HepG2 (cell line): ENCODE measurements around the gene GRIN3B. TPM values are rescaled to one million over a fixed set of nuclear protein-coding genes. Genes with fewer than 3 reads are reported as not detected.

ENCODE experiments used
- ATAC-seq: fragments of 200-7000 bp; cut with Tn5 transposase; 3 replicates; pipeline ENCODE4 v1.9.1; 2020; ENCODE audit warnings: mild to moderate bottlenecking, moderate library complexity
- BruUV-seq: library from RNA; stranded (reverse); fragments of 400-500 nt; replicated peaks from 2 replicates; lab custom pipeline; 2021; lab: Mats Ljungman, UMichigan
- CTCF ChIA-PET: fragments of 300-600 bp; formaldehyde crosslinking; extraction: SDS; loops from one replicate; lab custom pipeline; 2021; ENCODE audit warnings: low total read pairs, inconsistent platforms, low intra/inter-chr PET ratio; lab: Yijun Ruan, JAX
- POLR2A ChIA-PET: fragments of 350-600 bp; sonication (Branson Sonifier 250); formaldehyde crosslinking; loops from one replicate; lab custom pipeline; 2020; ENCODE audit warnings: antibody characterized with exemption, inconsistent platforms; lab: Yijun Ruan, JAX
- DNase-seq: peaks from one replicate; pipeline ENCODE4 v3.0.0-alpha.2; 2015; ENCODE audit warnings: low spot score
- FAIRE-seq: peaks from 3 replicates; lab custom pipeline; 2011; peaks lifted over from hg19 to GRCh38; lab: Jason Lieb, UNC
- H2AFZ ChIP-seq: one replicate; pipeline ENCODE4 v1.6.1; 2011; ENCODE audit warnings: low read length, inconsistent platforms
- H3K27ac ChIP-seq: fragments of 300-600 bp; 3 replicates; pipeline ENCODE4 v1.8.0; 2011; ENCODE audit warnings: mixed run types, mild to moderate bottlenecking, mixed read lengths, low read length, inconsistent platforms; ENCODE audit not compliant: insufficient read depth; ENCODE audit errors: extremely low read length
- H3K27me3 ChIP-seq, 2 experiments: fragments of 200-600 bp in 1 of 2; 2 replicates in 1 of 2; 3 replicates in 1 of 2; pipeline versions ENCODE4 v1.6.0 to v1.8.0; 2011; ENCODE audit warnings: low read length in 2 of 2, mild to moderate bottlenecking in 2 of 2, moderate library complexity in 2 of 2, inconsistent platforms in 1 of 2; ENCODE audit not compliant: insufficient read depth in 2 of 2, control insufficient read depth in 1 of 2
- H3K36me3 ChIP-seq, 2 experiments: fragments of 200-600 bp in 1 of 2; replicated peaks in 1 of 2; 2 replicates in 1 of 2; 3 replicates in 1 of 2; pipeline versions ENCODE4 v1.5.1 to v1.8.0; 2011; ENCODE audit warnings: low read length in 2 of 2, inconsistent platforms in 1 of 2; ENCODE audit not compliant: insufficient read depth in 2 of 2, control insufficient read depth in 1 of 2
- H3K4me1 ChIP-seq: 2 replicates; pipeline ENCODE4 v1.5.1; 2012; ENCODE audit warnings: low read length, inconsistent platforms; ENCODE audit not compliant: insufficient read depth
- H3K4me2 ChIP-seq: 2 replicates; pipeline ENCODE4 v1.6.0; 2011; ENCODE audit warnings: low read depth, low read length, inconsistent platforms
- H3K4me3 ChIP-seq, 3 experiments: fragments of 200-600 bp in 1 of 3; sonication (generic), shearing (Covaris generic) in 1 of 3; replicated peaks in 1 of 3; 2 replicates each; pipeline ENCODE4 v1.5.1; 2011 to 2016; ENCODE audit warnings: low read length in 3 of 3, inconsistent platforms in 2 of 3, low read depth in 2 of 3, mild to moderate bottlenecking in 2 of 3, control low read depth in 1 of 3, mixed read lengths in 1 of 3; ENCODE audit not compliant: insufficient read depth in 1 of 3
- H3K79me2 ChIP-seq: one replicate; pipeline ENCODE4 v1.6.1; 2011; ENCODE audit warnings: low read length, inconsistent platforms; ENCODE audit not compliant: insufficient read depth
- H3K9ac ChIP-seq: 2 replicates; pipeline ENCODE4 v1.6.0; 2011; ENCODE audit warnings: mild to moderate bottlenecking, low read depth, low read length, inconsistent platforms; ENCODE audit not compliant: insufficient read depth
- H3K9me3 ChIP-seq: 2 replicates; pipeline ENCODE4 v1.5.1; 2012; ENCODE audit warnings: mild to moderate bottlenecking, low read length
- H4K20me1 ChIP-seq: 2 replicates; pipeline ENCODE4 v1.6.0; 2011; ENCODE audit warnings: inconsistent platforms, mild to moderate bottlenecking, low read length, moderate library complexity; ENCODE audit not compliant: insufficient read depth
- CC2D1A ChIP-seq: sonication (generic); formaldehyde crosslinking; IDR thresholded peaks from 2 replicates; pipeline ENCODE4 v1.8.1; 2023; ENCODE audit warnings: mild to moderate bottlenecking, missing genetic modification reagents
- CENPT ChIP-seq: sonication (generic); formaldehyde crosslinking; IDR thresholded peaks from 2 replicates; pipeline ENCODE4 v1.8.0; 2022; ENCODE audit warnings: low read depth, mild to moderate bottlenecking, moderate library complexity, missing genetic modification reagents
- HNF4G ChIP-seq, 2 experiments: sonication (generic) in 1 of 2; formaldehyde crosslinking in 1 of 2; IDR thresholded peaks; 2 replicates each; pipeline versions ENCODE4 v1.4.0 to v1.6.1; 2011 to 2020; ENCODE audit warnings: borderline replicate concordance in 2 of 2, low read depth in 2 of 2, mild to moderate bottlenecking in 2 of 2, low read length in 1 of 2, missing genetic modification reagents in 1 of 2, moderate library complexity in 1 of 2
- PBX2 ChIP-seq: IDR thresholded peaks from 2 replicates; pipeline ENCODE4 v1.6.1; 2016; ENCODE audit warnings: control low read depth
- THAP7 ChIP-seq: sonication (generic); formaldehyde crosslinking; IDR thresholded peaks from 2 replicates; pipeline ENCODE4 v1.8.1; 2023; ENCODE audit warnings: mild to moderate bottlenecking, missing genetic modification reagents
- ZNF740 ChIP-seq: sonication (generic); formaldehyde crosslinking; IDR thresholded peaks from 2 replicates; pipeline ENCODE4 v1.4.0; 2020; ENCODE audit warnings: missing genetic modification reagents
- ZNF816 ChIP-seq: sonication (generic); formaldehyde crosslinking; IDR thresholded peaks from 2 replicates; pipeline ENCODE4 v1.8.0; 2022; ENCODE audit warnings: missing genetic modification reagents, mild to moderate bottlenecking, borderline replicate concordance
- ZUFSP ChIP-seq: sonication (generic); formaldehyde crosslinking; IDR thresholded peaks from 2 replicates; pipeline ENCODE4 v1.9.0; 2021; ENCODE audit warnings: missing genetic modification reagents, mild to moderate bottlenecking, borderline replicate concordance
- WGBS: methylation state at CpG from one replicate; pipeline ENCODE4 v1.1.6; 2017; ENCODE audit warnings: low lambda C conversion rate; 5-methylcytosine and 5-hydroxymethylcytosine counted together
- in situ Hi-C: cut with HindIII; loops from 2 replicates; pipeline ENCODE4 v1.10.0; 2017; ENCODE audit warnings: low pct_unique_long_range_greater_than_20kb; ENCODE audit not compliant: extremely low pct_ligation_motif_present
- intact Hi-C: fragments of 100-400 bp; cut with micrococcal nuclease; formaldehyde crosslinking; loops from one replicate; pipeline ENCODE4 v1.10.0; 2022; ENCODE audit not compliant: unreplicated experiment
- polyA plus RNA-seq, 8 experiments: library from polyadenylated mRNA; depleted of rRNA in 3 of 8; stranded (reverse) in 7 of 8; unstranded in 1 of 8; fragments of >200 nt; fragmentation: Illumina TruSeq in 4 of 8; extraction: Trizol in 4 of 8; gene quantifications; 2 replicates each; pipeline versions ENCODE4 v1.2.1 to v1.2.3, GENCODE V29; 2011 to 2016; ENCODE audit warnings: low read depth in 4 of 8, missing spikeins in 1 of 8, mixed read lengths in 1 of 8; ENCODE audit not compliant: insufficient read depth in 1 of 8
- total RNA-seq, 5 experiments: library from RNA; depleted of rRNA; stranded (reverse); fragments of >200 nt; fragmentation: Illumina TruSeq; extraction: Trizol; gene quantifications; 2 replicates each; pipeline ENCODE4 v1.2.3, GENCODE V29; 2016; ENCODE audit warnings: low read depth in 1 of 5
- TF ChIP-seq, protein P1 (sequence below): sonication (generic); formaldehyde crosslinking; conservative IDR thresholded peaks from 2 replicates; pipeline ENCODE4 v1.5.0; 2020; ENCODE audit warnings: missing genetic modification reagents
- TF ChIP-seq, protein P2 (sequence below): sonication (generic); formaldehyde crosslinking; IDR thresholded peaks from 2 replicates; pipeline ENCODE4 v1.4.0; 2020; ENCODE audit warnings: missing genetic modification reagents, borderline replicate concordance
- TF ChIP-seq, protein P3 (sequence below): sonication (generic); formaldehyde crosslinking; IDR thresholded peaks from 2 replicates; pipeline ENCODE4 v1.8.0; 2023; ENCODE audit warnings: mild to moderate bottlenecking, missing genetic modification reagents

The GRIN3B gene
- total and polyA plus RNA-seq, 2 of the 13 experiments (the other 11 are each of a cell fraction or from before 2014, with no cell fraction given): 0.07 to 0.20 TPM

DNA sequence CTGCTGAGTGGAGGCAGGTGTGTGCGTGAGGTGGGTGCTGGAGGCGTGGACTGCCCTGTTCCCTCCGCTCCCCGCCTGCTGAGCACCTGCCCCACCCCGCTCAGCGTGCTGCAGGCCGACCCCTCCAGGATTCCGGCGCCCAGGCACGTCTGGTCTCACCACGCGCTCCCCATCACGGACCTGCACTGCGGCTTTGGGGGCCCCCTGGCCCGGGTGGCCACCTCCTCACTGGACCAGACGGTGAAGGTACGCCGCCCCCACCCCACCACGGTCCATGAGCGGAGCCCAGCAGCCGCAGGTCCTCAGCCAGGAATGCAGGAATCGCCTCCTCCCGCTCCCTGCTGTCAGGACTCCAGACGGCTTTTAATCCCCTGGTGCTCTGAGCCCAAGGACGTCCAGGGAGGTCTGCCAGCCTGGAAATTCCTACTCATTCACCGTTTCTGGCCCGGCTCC is 10.1 kb upstream of the GRIN3B start (continued):
- TF ChIP-seq ZNF740 (CRISPR knock-in tag) (no peak), ZNF816 (no peak)

DNA sequence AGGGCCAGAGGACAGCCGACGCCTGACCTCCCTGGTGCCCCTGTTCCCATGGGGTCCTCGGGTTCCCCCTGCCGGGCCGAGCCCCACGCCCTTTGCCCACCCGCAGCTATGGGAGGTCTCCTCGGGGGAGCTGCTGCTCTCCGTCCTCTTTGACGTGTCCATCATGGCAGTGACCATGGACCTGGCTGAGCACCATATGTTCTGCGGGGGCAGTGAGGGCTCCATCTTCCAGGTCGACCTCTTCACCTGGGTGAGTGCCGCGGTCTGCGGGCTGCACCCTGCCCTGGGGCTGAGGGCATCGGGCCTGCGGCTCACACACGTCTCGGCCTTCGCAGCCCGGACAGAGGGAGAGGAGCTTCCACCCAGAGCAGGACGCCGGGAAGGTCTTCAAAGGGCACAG is 9.5 kb upstream of the GRIN3B start:
- in situ Hi-C loops: no loop called here
- no peak for FAIRE-seq
- H4K20me1 ChIP-seq: peaks cover 6% of the 10 kb centered on the region; the same call in 1 of the 2 replicates
- intact Hi-C loops: loop anchor here (10.0 kb wide), 1 partner anchor 206 kb away; no protein-coding TSS in a partner anchor
- no peaks in the 10 kb centered on the region for H3K79me2 ChIP-seq
- no peaks in the 10 kb centered on the region for H3K27me3 ChIP-seq
- H3K4me3 ChIP-seq: no peak overlapping the region
- BruUV-seq: no TSS peak
- no peak overlapping the region for H2AFZ ChIP-seq
- no peak overlapping the region for H3K4me2 ChIP-seq
- ATAC-seq: no peak
- DNase-seq: no peak
- CTCF ChIA-PET: no interaction called here
- no peak overlapping the region for H3K27ac ChIP-seq
- POLR2A ChIA-PET: interaction anchor here (0.6 kb wide), 2 partner anchors 278 to 284 kb away, joined by 3 read pairs; partner anchors contain the start of genes CIRBP and FAM174C
- H3K4me1 ChIP-seq: peaks cover 29% of the 10 kb centered on the region
- H3K36me3 ChIP-seq: peaks cover 22 to 41% of the 10 kb centered on the region in 2 experiments
- WGBS: 96% methylated on average over 11 of the region's 23 CpGs
- H3K9ac ChIP-seq: no peak overlapping the region
- no peaks in the 10 kb centered on the region for H3K9me3 ChIP-seq
- TF ChIP-seq THAP7 (CRISPR knock-in tag): no peak
- no peak for TF ChIP-seq HNF4G (IDR thresholded peaks at IDR 0.05; ENCODE audit: borderline replicate concordance, low read depth, low read length)
- no peak for TF ChIP-seq HNF4G (CRISPR knock-in tag; IDR thresholded peaks at IDR 0.05; ENCODE audit: borderline replicate concordance, low read depth)
- TF ChIP-seq, protein P1, sequence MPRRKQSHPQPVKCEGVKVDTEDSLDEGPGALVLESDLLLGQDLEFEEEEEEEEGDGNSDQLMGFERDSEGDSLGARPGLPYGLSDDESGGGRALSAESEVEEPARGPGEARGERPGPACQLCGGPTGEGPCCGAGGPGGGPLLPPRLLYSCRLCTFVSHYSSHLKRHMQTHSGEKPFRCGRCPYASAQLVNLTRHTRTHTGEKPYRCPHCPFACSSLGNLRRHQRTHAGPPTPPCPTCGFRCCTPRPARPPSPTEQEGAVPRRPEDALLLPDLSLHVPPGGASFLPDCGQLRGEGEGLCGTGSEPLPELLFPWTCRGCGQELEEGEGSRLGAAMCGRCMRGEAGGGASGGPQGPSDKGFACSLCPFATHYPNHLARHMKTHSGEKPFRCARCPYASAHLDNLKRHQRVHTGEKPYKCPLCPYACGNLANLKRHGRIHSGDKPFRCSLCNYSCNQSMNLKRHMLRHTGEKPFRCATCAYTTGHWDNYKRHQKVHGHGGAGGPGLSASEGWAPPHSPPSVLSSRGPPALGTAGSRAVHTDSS (CRISPR knock-in tag): no peak
- TF ChIP-seq, protein P2, sequence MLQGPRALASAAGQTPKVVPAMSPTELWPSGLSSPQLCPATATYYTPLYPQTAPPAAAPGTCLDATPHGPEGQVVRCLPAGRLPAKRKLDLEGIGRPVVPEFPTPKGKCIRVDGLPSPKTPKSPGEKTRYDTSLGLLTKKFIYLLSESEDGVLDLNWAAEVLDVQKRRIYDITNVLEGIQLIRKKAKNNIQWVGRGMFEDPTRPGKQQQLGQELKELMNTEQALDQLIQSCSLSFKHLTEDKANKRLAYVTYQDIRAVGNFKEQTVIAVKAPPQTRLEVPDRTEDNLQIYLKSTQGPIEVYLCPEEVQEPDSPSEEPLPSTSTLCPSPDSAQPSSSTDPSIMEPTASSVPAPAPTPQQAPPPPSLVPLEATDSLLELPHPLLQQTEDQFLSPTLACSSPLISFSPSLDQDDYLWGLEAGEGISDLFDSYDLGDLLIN (CRISPR knock-in tag): no peak
- TF ChIP-seq CENPT (CRISPR knock-in tag): no peak
- TF ChIP-seq ZUFSP (CRISPR knock-in tag): no peak
- no peak for TF ChIP-seq PBX2
- TF ChIP-seq CC2D1A: no peak
- TF ChIP-seq, protein P3, sequence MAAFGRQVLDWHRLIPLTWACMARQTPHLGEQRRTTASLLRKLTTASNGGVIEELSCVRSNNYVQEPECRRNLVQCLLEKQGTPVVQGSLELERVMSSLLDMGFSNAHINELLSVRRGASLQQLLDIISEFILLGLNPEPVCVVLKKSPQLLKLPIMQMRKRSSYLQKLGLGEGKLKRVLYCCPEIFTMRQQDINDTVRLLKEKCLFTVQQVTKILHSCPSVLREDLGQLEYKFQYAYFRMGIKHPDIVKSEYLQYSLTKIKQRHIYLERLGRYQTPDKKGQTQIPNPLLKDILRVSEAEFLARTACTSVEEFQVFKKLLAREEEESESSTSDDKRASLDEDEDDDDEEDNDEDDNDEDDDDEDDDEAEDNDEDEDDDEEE (CRISPR knock-in tag): no peak
